WTC11 (cell line): ENCODE data around the gene ZNF667. TPM values are rescaled to one million over a fixed set of nuclear protein-coding genes. Genes with fewer than 3 reads are reported as not detected.
A peak's percentile ranks its signal among the peaks of the same experiment; 100 is the strongest.

Source experiments
- ATAC-seq: fragments of 200-7000 bp; cut with Tn5 transposase; 2 replicates; pipeline ENCODE4 v1.10.0; 2021; ENCODE audit warnings: mild to moderate bottlenecking, moderate library complexity
- Bru-seq: library from RNA; stranded (reverse); fragments of 400-500 nt; gene quantifications from one replicate; lab custom pipeline; 2021; lab: Mats Ljungman, UMichigan
- CTCF ChIA-PET: fragments of 300-600 bp; sonication (Branson Sonifier 250); formaldehyde crosslinking; loops from one replicate; lab custom pipeline; 2021; ENCODE audit warnings: antibody characterized with exemption; lab: Charles Lee
- POLR2A ChIA-PET: fragments of 350-600 bp; sonication (Branson Sonifier 250); formaldehyde crosslinking; loops from one replicate; lab custom pipeline; 2021; ENCODE audit warnings: antibody characterized with exemption; lab: Charles Lee
- DNase-seq: peaks from one replicate; pipeline ENCODE4 v3.0.0; 2021; ENCODE audit warnings: low spot score
- H3K27ac Mint-ChIP-seq: 2 replicates; pipeline ENCODE4 v1.8.0; 2021; ENCODE audit warnings: mixed read lengths
- H3K27me3 Mint-ChIP-seq: 2 replicates; pipeline ENCODE4 v1.8.0; 2021; ENCODE audit warnings: low read depth, mild to moderate bottlenecking, moderate library complexity, mixed read lengths
- H3K36me3 Mint-ChIP-seq: 2 replicates; pipeline ENCODE4 v1.8.0; 2021; ENCODE audit warnings: mixed read lengths
- H3K4me1 Mint-ChIP-seq: 2 replicates; pipeline ENCODE4 v1.8.0; 2022; ENCODE audit warnings: mixed read lengths
- H3K4me3 Mint-ChIP-seq: 2 replicates; pipeline ENCODE4 v1.8.0; 2021; ENCODE audit warnings: mild to moderate bottlenecking, moderate library complexity, mixed read lengths
- H3K9me3 Mint-ChIP-seq: 2 replicates; pipeline ENCODE4 v1.8.0; 2021; ENCODE audit warnings: mixed read lengths
- CREB1 ChIP-seq: sonication (generic); formaldehyde crosslinking; IDR thresholded peaks from 2 replicates; pipeline ENCODE4 v1.8.0; 2023; ENCODE audit warnings: mild to moderate bottlenecking, missing genetic modification reagents
- E2F1 ChIP-seq: sonication (generic); formaldehyde crosslinking; IDR thresholded peaks from 2 replicates; pipeline ENCODE4 v1.8.0; 2022; ENCODE audit warnings: mild to moderate bottlenecking, missing genetic modification reagents
- ELF4 ChIP-seq: sonication (generic); formaldehyde crosslinking; IDR thresholded peaks from 2 replicates; pipeline ENCODE4 v1.8.1; 2022; ENCODE audit warnings: low read depth, mild to moderate bottlenecking, moderate library complexity, missing genetic modification reagents
- ETV6 ChIP-seq: sonication (generic); formaldehyde crosslinking; IDR thresholded peaks from 2 replicates; pipeline ENCODE4 v1.8.1; 2022; ENCODE audit warnings: mild to moderate bottlenecking, missing genetic modification reagents
- FOXP1 ChIP-seq: sonication (generic); formaldehyde crosslinking; IDR thresholded peaks from 2 replicates; pipeline ENCODE4 v1.8.0; 2022; ENCODE audit warnings: missing genetic modification reagents, mild to moderate bottlenecking, moderate library complexity, borderline replicate concordance
- FOXP4 ChIP-seq: sonication (generic); formaldehyde crosslinking; IDR thresholded peaks from 2 replicates; pipeline ENCODE4 v1.8.0; 2022; ENCODE audit warnings: mild to moderate bottlenecking, missing genetic modification reagents
- HMGA2 ChIP-seq: fragments of 250-450 bp; sonication (Bioruptor Pico); IDR thresholded peaks from 2 replicates; pipeline ENCODE4 v1.4.0; 2021; ENCODE audit warnings: mild to moderate bottlenecking, moderate library complexity
- JUN ChIP-seq: sonication (generic); formaldehyde crosslinking; IDR thresholded peaks from 2 replicates; pipeline ENCODE4 v1.8.0; 2023; ENCODE audit warnings: mild to moderate bottlenecking, missing genetic modification reagents
- MLX ChIP-seq: sonication (generic); formaldehyde crosslinking; IDR thresholded peaks from 2 replicates; pipeline ENCODE4 v1.8.1; 2023; ENCODE audit warnings: mild to moderate bottlenecking, missing genetic modification reagents, moderate library complexity
- MYBL2 ChIP-seq: sonication (generic); formaldehyde crosslinking; IDR thresholded peaks from 2 replicates; pipeline ENCODE4 v1.8.1; 2023; ENCODE audit warnings: mild to moderate bottlenecking, moderate library complexity, missing genetic modification reagents
- NR1H2 ChIP-seq: sonication (generic); formaldehyde crosslinking; IDR thresholded peaks from 2 replicates; pipeline ENCODE4 v1.9.0; 2021; ENCODE audit warnings: mild to moderate bottlenecking, moderate library complexity, missing genetic modification reagents
- TCF7 ChIP-seq: sonication (generic); formaldehyde crosslinking; IDR thresholded peaks from 2 replicates; pipeline ENCODE4 v1.8.0; 2022; ENCODE audit warnings: mild to moderate bottlenecking, low read depth, missing genetic modification reagents, moderate library complexity
- USF1 ChIP-seq: sonication (generic); formaldehyde crosslinking; IDR thresholded peaks from 2 replicates; pipeline ENCODE4 v1.8.0; 2022; ENCODE audit warnings: mild to moderate bottlenecking, missing genetic modification reagents
- ZBTB21 ChIP-seq: sonication (generic); formaldehyde crosslinking; IDR thresholded peaks from 2 replicates; pipeline ENCODE4 v1.8.1; 2023; ENCODE audit warnings: mild to moderate bottlenecking, missing genetic modification reagents, borderline replicate concordance
- long read RNA-seq, 3 experiments: library from RNA in 1 of 3; library from capped mRNA in 1 of 3; library from polyadenylated mRNA in 1 of 3; unstranded in 2 of 3; stranded (forward) in 1 of 3; transcript quantifications; one replicate each; pipeline ENCODE4 v2.0.0, GENCODE V29; 2021
- total RNA-seq: library from RNA; stranded (reverse); gene quantifications from 3 replicates; pipeline ENCODE4 v1.2.3, GENCODE V29; 2021
- TF ChIP-seq, protein P1 (sequence below): sonication (generic); formaldehyde crosslinking; IDR thresholded peaks from 2 replicates; pipeline ENCODE4 v1.8.1; 2023; ENCODE audit warnings: mild to moderate bottlenecking, missing genetic modification reagents
- TF ChIP-seq, protein P2 (sequence below): sonication (generic); formaldehyde crosslinking; IDR thresholded peaks from 2 replicates; pipeline ENCODE4 v1.8.0; 2023; ENCODE audit warnings: mild to moderate bottlenecking, missing genetic modification reagents
- TF ChIP-seq, protein P3 (sequence below): sonication (generic); formaldehyde crosslinking; IDR thresholded peaks from 2 replicates; pipeline ENCODE4 v1.8.1; 2022; ENCODE audit warnings: low read depth, missing genetic modification reagents, borderline replicate concordance

Gene ZNF667
- total RNA-seq (9.7 to 14.4 TPM (median 10.8 TPM) in 3 replicates), Bru-seq, nascent RNA (percentile 64 among the genes with signal in this experiment)
- long read RNA-seq, experiment 1, transcript ZNF667-201 (5 exons, 3,832 nt), result major isoform, 19 of 38 reads
- long read RNA-seq, experiment 1, partial matches to known transcripts, result 5 of 38 reads
- long read RNA-seq, experiment 1, other reads (novel, unspliced or antisense), result 12 of 38 reads
- long read RNA-seq, experiment 2, partial matches to known transcripts, result 0 of 2 reads
- long read RNA-seq, experiment 2, other reads (novel, unspliced or antisense), result 1 of 2 reads
- long read RNA-seq, experiment 3, partial matches to known transcripts, result 0 of 4 reads
- long read RNA-seq, experiment 3, other reads (novel, unspliced or antisense), result 3 of 4 reads

DNA sequence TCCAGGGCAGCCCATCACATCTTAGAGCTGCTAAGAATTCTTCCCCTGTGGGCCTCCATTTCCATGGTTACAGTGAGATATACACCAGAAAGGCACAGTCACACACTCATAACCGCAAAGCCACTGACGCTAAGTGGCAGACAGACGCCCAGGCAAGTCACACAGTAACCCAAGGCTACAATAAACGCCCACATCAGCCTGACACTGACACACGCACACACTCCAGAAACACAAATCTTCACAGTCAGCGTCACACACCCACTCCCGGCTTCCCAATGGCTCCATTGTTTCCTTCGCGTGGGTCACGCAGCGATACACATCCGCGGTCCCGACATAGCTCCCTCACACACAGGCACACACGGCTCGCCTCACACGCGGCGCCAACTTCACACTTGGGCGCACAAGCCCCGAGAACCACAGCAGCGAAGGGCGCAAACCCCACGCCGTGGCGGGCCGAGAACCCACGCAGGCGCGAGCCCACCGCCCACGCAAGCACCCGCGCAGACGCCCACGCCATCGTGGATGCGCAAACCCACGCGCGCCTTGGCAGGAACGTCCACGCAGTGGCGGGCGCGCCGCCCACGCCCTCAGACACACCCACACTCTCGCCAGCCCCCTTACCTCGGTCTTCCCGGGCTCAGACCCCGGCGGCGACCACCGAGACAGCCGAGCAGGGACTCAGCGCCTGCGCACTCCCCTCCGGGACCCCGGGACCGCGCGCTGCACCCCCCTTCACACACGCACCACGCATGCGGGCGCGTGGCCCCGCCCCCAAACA is at the start of gene ZNF667:
Gene ZNF667 (minus strand): TSS at position 695 of the 778 bp plus-strand sequence. CDS start 14,975 bp downstream, outside the sequence.
- peak within 1 kb of the TSS; percentile 96 for H3K4me3 Mint-ChIP-seq

More for the DNA sequence above, at the start of gene ZNF667:
- peaks cover 47% of the 10 kb centered on the region for H3K36me3 Mint-ChIP-seq
- H3K4me1 Mint-ChIP-seq, result peaks cover 13% of the 10 kb centered on the region; the same call in 1 of the 2 replicates
- POLR2A ChIA-PET, result no interaction called here
- peaks cover 18% of the 10 kb centered on the region; the same call in 1 of the 2 replicates for H3K27me3 Mint-ChIP-seq
- DNase-seq (no peak), ATAC-seq (no peak)
- CTCF ChIA-PET, result no interaction called here
- peaks cover 69% of the 10 kb centered on the region for H3K9me3 Mint-ChIP-seq
- no peak for TF ChIP-seq E2F1 (CRISPR knock-in tag)
- TF ChIP-seq, protein P1, sequence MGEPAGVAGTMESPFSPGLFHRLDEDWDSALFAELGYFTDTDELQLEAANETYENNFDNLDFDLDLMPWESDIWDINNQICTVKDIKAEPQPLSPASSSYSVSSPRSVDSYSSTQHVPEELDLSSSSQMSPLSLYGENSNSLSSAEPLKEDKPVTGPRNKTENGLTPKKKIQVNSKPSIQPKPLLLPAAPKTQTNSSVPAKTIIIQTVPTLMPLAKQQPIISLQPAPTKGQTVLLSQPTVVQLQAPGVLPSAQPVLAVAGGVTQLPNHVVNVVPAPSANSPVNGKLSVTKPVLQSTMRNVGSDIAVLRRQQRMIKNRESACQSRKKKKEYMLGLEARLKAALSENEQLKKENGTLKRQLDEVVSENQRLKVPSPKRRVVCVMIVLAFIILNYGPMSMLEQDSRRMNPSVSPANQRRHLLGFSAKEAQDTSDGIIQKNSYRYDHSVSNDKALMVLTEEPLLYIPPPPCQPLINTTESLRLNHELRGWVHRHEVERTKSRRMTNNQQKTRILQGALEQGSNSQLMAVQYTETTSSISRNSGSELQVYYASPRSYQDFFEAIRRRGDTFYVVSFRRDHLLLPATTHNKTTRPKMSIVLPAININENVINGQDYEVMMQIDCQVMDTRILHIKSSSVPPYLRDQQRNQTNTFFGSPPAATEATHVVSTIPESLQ (CRISPR knock-in tag), result no peak
- TF ChIP-seq CREB1 (CRISPR knock-in tag), result no peak
- TF ChIP-seq, protein P2, sequence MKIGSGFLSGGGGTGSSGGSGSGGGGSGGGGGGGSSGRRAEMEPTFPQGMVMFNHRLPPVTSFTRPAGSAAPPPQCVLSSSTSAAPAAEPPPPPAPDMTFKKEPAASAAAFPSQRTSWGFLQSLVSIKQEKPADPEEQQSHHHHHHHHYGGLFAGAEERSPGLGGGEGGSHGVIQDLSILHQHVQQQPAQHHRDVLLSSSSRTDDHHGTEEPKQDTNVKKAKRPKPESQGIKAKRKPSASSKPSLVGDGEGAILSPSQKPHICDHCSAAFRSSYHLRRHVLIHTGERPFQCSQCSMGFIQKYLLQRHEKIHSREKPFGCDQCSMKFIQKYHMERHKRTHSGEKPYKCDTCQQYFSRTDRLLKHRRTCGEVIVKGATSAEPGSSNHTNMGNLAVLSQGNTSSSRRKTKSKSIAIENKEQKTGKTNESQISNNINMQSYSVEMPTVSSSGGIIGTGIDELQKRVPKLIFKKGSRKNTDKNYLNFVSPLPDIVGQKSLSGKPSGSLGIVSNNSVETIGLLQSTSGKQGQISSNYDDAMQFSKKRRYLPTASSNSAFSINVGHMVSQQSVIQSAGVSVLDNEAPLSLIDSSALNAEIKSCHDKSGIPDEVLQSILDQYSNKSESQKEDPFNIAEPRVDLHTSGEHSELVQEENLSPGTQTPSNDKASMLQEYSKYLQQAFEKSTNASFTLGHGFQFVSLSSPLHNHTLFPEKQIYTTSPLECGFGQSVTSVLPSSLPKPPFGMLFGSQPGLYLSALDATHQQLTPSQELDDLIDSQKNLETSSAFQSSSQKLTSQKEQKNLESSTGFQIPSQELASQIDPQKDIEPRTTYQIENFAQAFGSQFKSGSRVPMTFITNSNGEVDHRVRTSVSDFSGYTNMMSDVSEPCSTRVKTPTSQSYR, result no peak
- TF ChIP-seq USF1 (CRISPR knock-in tag), result no peak
- no peak for TF ChIP-seq ELF4 (CRISPR knock-in tag)
- no peak for TF ChIP-seq JUN
- 0 out of 2 replicates have a peak, but pooled peaks have one; percentile 5 for TF ChIP-seq FOXP1 (CRISPR knock-in tag)
- no peak for TF ChIP-seq NR1H2
- no peak for TF ChIP-seq ETV6 (CRISPR knock-in tag)
- TF ChIP-seq TCF7 (CRISPR knock-in tag), result no peak
- TF ChIP-seq MLX (CRISPR knock-in tag), result no peak
- TF ChIP-seq, protein P3, sequence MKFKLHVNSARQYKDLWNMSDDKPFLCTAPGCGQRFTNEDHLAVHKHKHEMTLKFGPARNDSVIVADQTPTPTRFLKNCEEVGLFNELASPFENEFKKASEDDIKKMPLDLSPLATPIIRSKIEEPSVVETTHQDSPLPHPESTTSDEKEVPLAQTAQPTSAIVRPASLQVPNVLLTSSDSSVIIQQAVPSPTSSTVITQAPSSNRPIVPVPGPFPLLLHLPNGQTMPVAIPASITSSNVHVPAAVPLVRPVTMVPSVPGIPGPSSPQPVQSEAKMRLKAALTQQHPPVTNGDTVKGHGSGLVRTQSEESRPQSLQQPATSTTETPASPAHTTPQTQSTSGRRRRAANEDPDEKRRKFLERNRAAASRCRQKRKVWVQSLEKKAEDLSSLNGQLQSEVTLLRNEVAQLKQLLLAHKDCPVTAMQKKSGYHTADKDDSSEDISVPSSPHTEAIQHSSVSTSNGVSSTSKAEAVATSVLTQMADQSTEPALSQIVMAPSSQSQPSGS (CRISPR knock-in tag), result no peak
- no peak for TF ChIP-seq HMGA2
- no peak for TF ChIP-seq MYBL2 (CRISPR knock-in tag)
- peak; percentile 13; the same call in 1 of the 2 replicates for TF ChIP-seq ZBTB21 (CRISPR knock-in tag)
- no peak; the same call in 1 of the 2 replicates for TF ChIP-seq FOXP4 (CRISPR knock-in tag)
- TF ChIP-seq, all 79 proteins: peak for 2
- H3K27ac Mint-ChIP-seq, result peak within 1 kb of the TSS; percentile 95
